HFFc6 (cell line): ENCODE results near the gene SULF2. TPM values are rescaled to one million over a fixed set of nuclear protein-coding genes. Genes with fewer than 3 reads are reported as not detected.
A peak's percentile ranks its signal among the peaks of the same experiment; 100 is the strongest.
"Not testable (repeated sequence)": the region's sequence is repeated elsewhere in the genome, so short reads cannot be mapped to it uniquely, and the experiment has no call there.

Experiments used
- DNase-seq: peaks from one replicate; pipeline ENCODE4 v3.0.0-alpha.2; 2018
- H3K27ac Mint-ChIP-seq: 2 replicates; pipeline ENCODE4 v1.8.0; 2020; ENCODE audit warnings: mild to moderate bottlenecking, mixed read lengths
- H3K27me3 Mint-ChIP-seq: 2 replicates; pipeline ENCODE4 v1.8.0; 2021; ENCODE audit warnings: mild to moderate bottlenecking, moderate library complexity, mixed read lengths; ENCODE audit not compliant: insufficient read depth
- H3K36me3 Mint-ChIP-seq: 2 replicates; pipeline ENCODE4 v1.8.0; 2021; ENCODE audit warnings: low read depth, mixed read lengths
- H3K4me1 Mint-ChIP-seq: 2 replicates; pipeline ENCODE4 v1.8.0; 2020; ENCODE audit warnings: low read depth, mixed read lengths
- H3K4me3 Mint-ChIP-seq: 2 replicates; pipeline ENCODE4 v1.8.0; 2020; ENCODE audit warnings: mild to moderate bottlenecking, moderate library complexity, mixed read lengths
- H3K9me3 Mint-ChIP-seq: 2 replicates; pipeline ENCODE4 v1.8.0; 2020; ENCODE audit warnings: mild to moderate bottlenecking, mixed read lengths
- CTCF ChIP-seq: fragments of 200-600 bp; sonication (generic); IDR thresholded peaks from 2 replicates; pipeline ENCODE4 v1.5.0; 2021; ENCODE audit warnings: antibody characterized with exemption, mild to moderate bottlenecking
- total RNA-seq, 6 experiments: library from RNA; stranded (reverse); fragmentation: NEBNext Ultra II Directional; extraction: Animal tissue kit (Norgen Biotek cat#: 25700); gene quantifications; 2 replicates in 1 of 6; 3 replicates in 5 of 6; pipeline ENCODE4 v1.2.3, GENCODE V29; 2021

SULF2 gene
- total RNA-seq, 6 experiments from 2014 or later = 0.23 to 1.3 (median 0.33) TPM

GRCh38 chr20:47795214-47795907 is 10.1 kb upstream of the SULF2 start:
- Mint-ChIP-seq H3K9me3 (no peaks in the 10 kb centered on the region), H3K4me1 (peaks cover 10% of the 10 kb centered on the region), H3K36me3 (no peaks in the 10 kb centered on the region), H3K27me3 (peaks cover 11% of the 10 kb centered on the region), H3K4me3 (no peak overlapping the region), H3K27ac (no peak overlapping the region)
- TF ChIP-seq CTCF = no peak
- no peak for DNase-seq

GRCh38 chr20:47794264-47794663 is 9.0 kb upstream of the SULF2 start:
- not testable (repeated sequence) for H3K4me1 Mint-ChIP-seq, DNase-seq, H3K4me3 Mint-ChIP-seq, H3K27ac Mint-ChIP-seq, H3K9me3 Mint-ChIP-seq, H3K36me3 Mint-ChIP-seq
- peaks cover 15% of the 10 kb centered on the region for H3K27me3 Mint-ChIP-seq

GRCh38 chr20:47792021-47792618 is 6.8 kb upstream of the SULF2 start:
- Mint-ChIP-seq H3K27me3 (peaks cover 11% of the 10 kb centered on the region), H3K36me3 (no peaks in the 10 kb centered on the region), H3K4me3 (no peak overlapping the region), H3K9me3 (no peaks in the 10 kb centered on the region), H3K4me1 (peaks cover 10% of the 10 kb centered on the region), H3K27ac (no peak overlapping the region)
- TF ChIP-seq CTCF = no peak
- peak; percentile 57 for DNase-seq

- peaks cover 15% of the 10 kb centered on the region for H3K4me1 Mint-ChIP-seq
- H3K27ac Mint-ChIP-seq = no peak overlapping the region
- no peak for DNase-seq
- no peak for TF ChIP-seq CTCF
- no peaks in the 10 kb centered on the region for H3K36me3 Mint-ChIP-seq
- no peaks in the 10 kb centered on the region for H3K9me3 Mint-ChIP-seq
- peaks cover 20% of the 10 kb centered on the region for H3K27me3 Mint-ChIP-seq
- no peak overlapping the region for H3K4me3 Mint-ChIP-seq
Measured at GRCh38 chr20:47791084-47791599, 5.9 kb upstream of the SULF2 start.

- Mint-ChIP-seq H3K4me3 (no peak overlapping the region), H3K27me3 (peaks cover 23% of the 10 kb centered on the region), H3K27ac (no peak overlapping the region), H3K36me3 (no peaks in the 10 kb centered on the region), H3K9me3 (no peaks in the 10 kb centered on the region), H3K4me1 (peaks cover 17% of the 10 kb centered on the region)
- no peak for TF ChIP-seq CTCF
- no peak for DNase-seq
Measured at GRCh38 chr20:47790580-47790965, 5.3 kb upstream of the SULF2 start.
